ENCODE results near the gene PLEKHG5.

DNA sequence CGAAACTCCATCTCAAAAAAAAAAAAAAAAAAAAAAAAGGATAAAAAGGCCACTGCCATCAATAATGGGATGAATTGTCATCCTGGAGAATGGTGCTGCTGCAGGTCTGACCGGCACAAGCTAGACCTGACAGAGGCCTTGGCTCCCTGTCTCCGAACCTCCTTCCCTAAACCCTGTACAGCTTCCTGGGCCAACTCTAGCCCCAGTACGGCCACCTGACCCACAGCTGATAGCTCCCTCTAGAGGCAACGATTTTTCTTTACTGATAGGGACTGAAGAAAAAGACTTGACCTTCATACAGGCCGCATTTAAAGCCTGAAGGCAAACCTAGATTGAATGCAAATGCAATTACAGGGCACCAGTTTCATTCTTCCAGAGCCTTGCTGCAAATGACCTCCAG, 32.1 kb upstream of the PLEKHG5 start:
- TF ChIP-seq CTCF (IDR thresholded peaks at IDR 0.05): no peak
- no peak for TF ChIP-seq POLR2A (IDR thresholded peaks at IDR 0.05)

All from uterus (tissue), 2 donors.